ENCODE measurements around the gene SPINK4. TPM values are rescaled to one million over a fixed set of nuclear protein-coding genes. Genes with fewer than 3 reads are reported as not detected.
A peak's percentile ranks its signal among the peaks of the same experiment; 100 is the strongest.

The SPINK4 gene
- total and polyA plus RNA-seq, 2 donors (not counting 1 experiment from before 2014, with no cell fraction given) = not detected

DNA sequence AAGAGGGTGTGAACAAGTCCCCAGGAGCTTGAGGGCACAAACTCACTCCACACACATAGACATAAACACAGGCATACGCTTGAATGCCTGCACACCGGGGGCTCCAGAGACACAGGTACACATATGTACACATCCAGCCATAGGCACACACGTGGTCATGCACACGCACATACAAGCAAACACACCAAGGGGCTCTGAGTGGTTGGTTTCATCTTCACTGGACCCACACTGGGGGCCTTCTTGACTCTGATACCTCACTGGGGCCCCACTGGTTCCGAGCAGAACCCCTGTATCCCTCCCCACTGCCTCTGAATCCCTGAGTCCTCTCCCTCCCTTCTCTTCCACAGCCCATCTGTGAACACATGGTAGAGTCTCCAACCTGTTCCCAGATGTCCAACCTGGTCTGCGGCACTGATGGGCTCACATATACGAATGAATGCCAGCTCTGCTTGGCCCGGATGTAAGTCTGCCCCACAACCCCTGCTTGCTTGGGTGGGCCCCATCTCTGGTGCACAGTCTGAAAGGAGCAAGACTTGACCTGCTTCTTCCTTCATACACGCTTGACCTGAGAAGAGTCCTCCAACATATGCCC lies 6.4 kb downstream of the SPINK4 start:
- H3K9me3 ChIP-seq (ENCODE audit: control extremely low read depth in 1 of 3, control insufficient read depth in 2 of 3, insufficient read depth in 1 of 3, low read length in 2 of 3) = no peaks in the 10 kb centered on the region
- H3K9me3 Mint-ChIP-seq (ENCODE audit: insufficient read depth) = no peaks in the 10 kb centered on the region
- H3K36me3 ChIP-seq (replicated peaks in 1 of 2; ENCODE audit: control extremely low read depth in 1 of 2, control insufficient read depth in 1 of 2, extremely low read depth in 1 of 2, insufficient read depth in 2 of 2, low read length in 1 of 2) = peaks cover 0 to 5% of the 10 kb centered on the region in 2 experiments
- no peak for DNase-seq
- WGBS (ENCODE audit: insufficient coverage) = 98% methylated on average over 9 of the region's 9 CpGs
- CTCF ChIA-PET = no interaction called here
- no peak overlapping the region for H3K4me2 ChIP-seq (replicated peaks; ENCODE audit: low read depth, low read length, poor library complexity, severe bottlenecking)
- H3K27me3 Mint-ChIP-seq = no peaks in the 10 kb centered on the region
- H3K9ac ChIP-seq (ENCODE audit: low read length) = no peak overlapping the region
- no peak for ATAC-seq (ENCODE audit: low read depth)
- no peaks in the 10 kb centered on the region for H3K27me3 ChIP-seq (replicated peaks in 1 of 4; ENCODE audit: control extremely low read depth in 1 of 4, control insufficient read depth in 3 of 4, insufficient read depth in 4 of 4, low read length in 3 of 4)
- H4K20me1 ChIP-seq (ENCODE audit: control insufficient read depth, insufficient read depth, low read length, poor library complexity, severe bottlenecking) = no peaks in the 10 kb centered on the region
- H3K79me2 ChIP-seq (ENCODE audit: control insufficient read depth, insufficient read depth, low read length) = no peaks in the 10 kb centered on the region
- intact Hi-C loops (cut with micrococcal nuclease) = no loop called here
- peaks cover 15% of the 10 kb centered on the region for H3K4me1 Mint-ChIP-seq
- no peak overlapping the region for H3K27ac Mint-ChIP-seq
- H3K4me3 ChIP-seq (ENCODE audit: control extremely low read depth in 1 of 5, extremely low read depth in 1 of 5, insufficient read depth in 1 of 5, low read depth in 2 of 5, low read length in 4 of 5) = no peak overlapping the region
- no peak overlapping the region for H3K4me3 Mint-ChIP-seq
- H3K27ac ChIP-seq (ENCODE audit: low read length in 2 of 2) = no peak overlapping the region
- POLR2A ChIA-PET = no interaction called here
- H2AFZ ChIP-seq (ENCODE audit: insufficient read depth, low read depth, low read length, poor library complexity, severe bottlenecking) = no peak overlapping the region
- H3K4me1 ChIP-seq (ENCODE audit: control insufficient read depth in 2 of 2, insufficient read depth in 2 of 2, low read length in 2 of 2) = peaks cover 8 to 15% of the 10 kb centered on the region in 2 donors
- TF ChIP-seq, protein P1, sequence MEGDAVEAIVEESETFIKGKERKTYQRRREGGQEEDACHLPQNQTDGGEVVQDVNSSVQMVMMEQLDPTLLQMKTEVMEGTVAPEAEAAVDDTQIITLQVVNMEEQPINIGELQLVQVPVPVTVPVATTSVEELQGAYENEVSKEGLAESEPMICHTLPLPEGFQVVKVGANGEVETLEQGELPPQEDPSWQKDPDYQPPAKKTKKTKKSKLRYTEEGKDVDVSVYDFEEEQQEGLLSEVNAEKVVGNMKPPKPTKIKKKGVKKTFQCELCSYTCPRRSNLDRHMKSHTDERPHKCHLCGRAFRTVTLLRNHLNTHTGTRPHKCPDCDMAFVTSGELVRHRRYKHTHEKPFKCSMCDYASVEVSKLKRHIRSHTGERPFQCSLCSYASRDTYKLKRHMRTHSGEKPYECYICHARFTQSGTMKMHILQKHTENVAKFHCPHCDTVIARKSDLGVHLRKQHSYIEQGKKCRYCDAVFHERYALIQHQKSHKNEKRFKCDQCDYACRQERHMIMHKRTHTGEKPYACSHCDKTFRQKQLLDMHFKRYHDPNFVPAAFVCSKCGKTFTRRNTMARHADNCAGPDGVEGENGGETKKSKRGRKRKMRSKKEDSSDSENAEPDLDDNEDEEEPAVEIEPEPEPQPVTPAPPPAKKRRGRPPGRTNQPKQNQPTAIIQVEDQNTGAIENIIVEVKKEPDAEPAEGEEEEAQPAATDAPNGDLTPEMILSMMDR (IDR thresholded peaks at IDR 0.05) = no peak
- TF ChIP-seq EZH2 (IDR thresholded peaks at IDR 0.05; ENCODE audit: borderline replicate concordance, insufficient read depth, low read depth, low read length, poor library complexity, severe bottlenecking) = no peak

DNA sequence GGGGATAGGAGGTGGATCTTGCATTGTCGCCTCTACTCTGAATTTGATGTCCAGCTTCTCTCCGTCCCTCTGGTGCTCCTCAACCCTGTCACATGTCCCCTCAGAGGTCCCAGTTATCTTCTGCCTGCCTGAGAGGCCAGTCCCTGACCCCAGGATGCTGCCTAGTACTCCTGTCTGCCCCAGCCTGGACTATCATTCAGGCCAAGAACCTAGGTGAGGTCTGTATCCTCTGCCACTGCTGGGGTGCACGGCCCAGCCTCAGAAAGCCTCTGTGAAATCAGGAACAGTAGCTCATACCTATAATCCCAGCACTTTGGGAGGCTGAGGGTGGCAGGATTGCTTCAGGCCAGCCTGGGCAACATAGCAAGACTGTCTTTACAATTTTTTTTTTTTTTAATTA lies 8.6 kb downstream of the SPINK4 start:
- Mint-ChIP-seq H3K4me1 (peaks cover 15% of the 10 kb centered on the region), H3K27ac (peak overlapping the region; percentile 65), H3K9me3 (ENCODE audit: insufficient read depth) (no peaks in the 10 kb centered on the region), H3K27me3 (no peaks in the 10 kb centered on the region), H3K4me3 (no peak overlapping the region)
- peaks cover 8 to 15% of the 10 kb centered on the region in 2 donors for H3K4me1 ChIP-seq (ENCODE audit: control insufficient read depth in 2 of 2, insufficient read depth in 2 of 2, low read length in 2 of 2)
- TF ChIP-seq EZH2 (IDR thresholded peaks at IDR 0.05; ENCODE audit: borderline replicate concordance, insufficient read depth, low read depth, low read length, poor library complexity, severe bottlenecking) = no peak
- TF ChIP-seq, protein P1 (IDR thresholded peaks at IDR 0.05) = no peak
- no peak overlapping the region for H3K27ac ChIP-seq (ENCODE audit: low read length in 2 of 2)
- no peaks in the 10 kb centered on the region for H4K20me1 ChIP-seq (ENCODE audit: control insufficient read depth, insufficient read depth, low read length, poor library complexity, severe bottlenecking)
- ATAC-seq (ENCODE audit: low read depth) (no peak), DNase-seq (no peak)
- H3K79me2 ChIP-seq (ENCODE audit: control insufficient read depth, insufficient read depth, low read length) = no peaks in the 10 kb centered on the region
- intact Hi-C loops (cut with micrococcal nuclease) = no loop called here
- no peak overlapping the region for H3K9ac ChIP-seq (ENCODE audit: low read length)
- WGBS (ENCODE audit: insufficient coverage) = 93% methylated on average over 3 of the region's 3 CpGs
- no peaks in the 10 kb centered on the region for H3K9me3 ChIP-seq (ENCODE audit: control extremely low read depth in 1 of 3, control insufficient read depth in 2 of 3, insufficient read depth in 1 of 3, low read length in 2 of 3)
- H3K4me3 ChIP-seq (ENCODE audit: control extremely low read depth in 1 of 5, extremely low read depth in 1 of 5, insufficient read depth in 1 of 5, low read depth in 2 of 5, low read length in 4 of 5) = no peak overlapping the region
- H3K4me2 ChIP-seq (replicated peaks; ENCODE audit: low read depth, low read length, poor library complexity, severe bottlenecking) = no peak overlapping the region
- no peak overlapping the region for H2AFZ ChIP-seq (ENCODE audit: insufficient read depth, low read depth, low read length, poor library complexity, severe bottlenecking)
- no peaks in the 10 kb centered on the region for H3K27me3 ChIP-seq (replicated peaks in 1 of 4; ENCODE audit: control extremely low read depth in 1 of 4, control insufficient read depth in 3 of 4, insufficient read depth in 4 of 4, low read length in 3 of 4)
- CTCF ChIA-PET = no interaction called here
- H3K36me3 ChIP-seq (replicated peaks in 1 of 2; ENCODE audit: control extremely low read depth in 1 of 2, control insufficient read depth in 1 of 2, extremely low read depth in 1 of 2, insufficient read depth in 2 of 2, low read length in 1 of 2) = peaks cover 3 to 20% of the 10 kb centered on the region in 2 experiments
- POLR2A ChIA-PET = no interaction called here
